Measurements from ENCODE around the gene CCDC38. TPM values are rescaled to one million over a fixed set of nuclear protein-coding genes. Genes with fewer than 3 reads are reported as not detected.

The CCDC38 gene
- total RNA-seq, 1 experiment from 2014 or later: not detected

- H3K4me1 Mint-ChIP-seq (ENCODE audit: low read depth, unreplicated experiment): peaks cover 12% of the 10 kb centered on the region
- H3K4me3 Mint-ChIP-seq (ENCODE audit: low read depth, unreplicated experiment): no peak overlapping the region
- H3K9me3 Mint-ChIP-seq (ENCODE audit: low read depth, unreplicated experiment): peaks cover 4% of the 10 kb centered on the region
- no TSS peak for BruUV-seq (replicated peaks)
- TF ChIP-seq CTCF (IDR thresholded peaks at IDR 0.05; ENCODE audit: unreplicated experiment): no peak
- peaks cover 8% of the 10 kb centered on the region for H3K27me3 Mint-ChIP-seq (ENCODE audit: unreplicated experiment)
- no peak for DNase-seq
- CTCF ChIA-PET: no interaction called here
- intact Hi-C loops (cut with micrococcal nuclease; ENCODE audit: unreplicated experiment): no loop called here
- no peak overlapping the region for H3K27ac Mint-ChIP-seq (ENCODE audit: unreplicated experiment)
- H3K36me3 Mint-ChIP-seq (ENCODE audit: insufficient read depth, unreplicated experiment): peaks cover 31% of the 10 kb centered on the region
Measured at GRCh38 chr12:95859344-95859816, 83.0 kb downstream of the CCDC38 start.

GRCh38 chr12:95858451-95859343 lies 83.7 kb downstream of the CCDC38 start, which contains the start of gene SNRPF:
Gene SNRPF, plus strand, starts transcription at chr12:95858952. Its CDS starts 122 bp downstream, at chr12:95859074.
- peak; percentile 97 for DNase-seq
- no peak for TF ChIP-seq CTCF (IDR thresholded peaks at IDR 0.05; ENCODE audit: unreplicated experiment)
- H3K4me1 Mint-ChIP-seq (ENCODE audit: low read depth, unreplicated experiment): peaks cover 7% of the 10 kb centered on the region
- H3K36me3 Mint-ChIP-seq (ENCODE audit: insufficient read depth, unreplicated experiment): peaks cover 29% of the 10 kb centered on the region
- no peak within 1 kb of the TSS for H3K27ac Mint-ChIP-seq (ENCODE audit: unreplicated experiment)
- intact Hi-C loops (cut with micrococcal nuclease; ENCODE audit: unreplicated experiment): no loop called here
- H3K4me3 Mint-ChIP-seq (ENCODE audit: low read depth, unreplicated experiment): no peak within 1 kb of the TSS
- peaks cover 4% of the 10 kb centered on the region for H3K9me3 Mint-ChIP-seq (ENCODE audit: low read depth, unreplicated experiment)
- peaks cover 15% of the 10 kb centered on the region for H3K27me3 Mint-ChIP-seq (ENCODE audit: unreplicated experiment)
- BruUV-seq (replicated peaks): no TSS peak
- CTCF ChIA-PET: no interaction called here

GRCh38 chr12:95857799-95858198 lies 84.6 kb downstream of the CCDC38 start:
- H3K4me3 Mint-ChIP-seq (ENCODE audit: low read depth, unreplicated experiment): no peak overlapping the region
- no peak overlapping the region for H3K27ac Mint-ChIP-seq (ENCODE audit: unreplicated experiment)
- H3K27me3 Mint-ChIP-seq (ENCODE audit: unreplicated experiment): peaks cover 17% of the 10 kb centered on the region
- no TSS peak for BruUV-seq (replicated peaks)
- H3K36me3 Mint-ChIP-seq (ENCODE audit: insufficient read depth, unreplicated experiment): peaks cover 23% of the 10 kb centered on the region
- DNase-seq: no peak
- CTCF ChIA-PET: no interaction called here
- intact Hi-C loops (cut with micrococcal nuclease; ENCODE audit: unreplicated experiment): no loop called here
- no peak for TF ChIP-seq CTCF (IDR thresholded peaks at IDR 0.05; ENCODE audit: unreplicated experiment)
- H3K9me3 Mint-ChIP-seq (ENCODE audit: low read depth, unreplicated experiment): peaks cover 3% of the 10 kb centered on the region
- no peaks in the 10 kb centered on the region for H3K4me1 Mint-ChIP-seq (ENCODE audit: low read depth, unreplicated experiment)

GRCh38 chr12:95857156-95857555 lies 85.3 kb downstream of the CCDC38 start:
- DNase-seq: no peak
- H3K4me1 Mint-ChIP-seq (ENCODE audit: low read depth, unreplicated experiment): no peaks in the 10 kb centered on the region
- CTCF ChIA-PET: no interaction called here
- no TSS peak for BruUV-seq (replicated peaks)
- TF ChIP-seq CTCF (IDR thresholded peaks at IDR 0.05; ENCODE audit: unreplicated experiment): no peak
- H3K27ac Mint-ChIP-seq (ENCODE audit: unreplicated experiment): no peak overlapping the region
- intact Hi-C loops (cut with micrococcal nuclease; ENCODE audit: unreplicated experiment): no loop called here
- H3K4me3 Mint-ChIP-seq (ENCODE audit: low read depth, unreplicated experiment): no peak overlapping the region
- H3K36me3 Mint-ChIP-seq (ENCODE audit: insufficient read depth, unreplicated experiment): peaks cover 18% of the 10 kb centered on the region
- peaks cover 3% of the 10 kb centered on the region for H3K9me3 Mint-ChIP-seq (ENCODE audit: low read depth, unreplicated experiment)
- peaks cover 24% of the 10 kb centered on the region for H3K27me3 Mint-ChIP-seq (ENCODE audit: unreplicated experiment)
